ENCODE measurements around the gene ARL5C. TPM values are rescaled to one million over a fixed set of nuclear protein-coding genes. Genes with fewer than 3 reads are reported as not detected.

Gene ARL5C
- total RNA-seq, 4 donors from 2014 or later: not detected

GRCh38 chr17:39139161-39139511 is 26.8 kb downstream of the ARL5C start:
- no peak for DNase-seq
- Histone ChIP-seq H3K27me3 (no peaks in the 10 kb centered on the region), H3K4me1 (no peaks in the 10 kb centered on the region), H3K9me3 (no peaks in the 10 kb centered on the region), H3K36me3 (no peaks in the 10 kb centered on the region), H3K27ac (peak overlapping the region in 1 of 2 donors; percentile 30), H3K4me3 (no peak overlapping the region)
- intact Hi-C loops (cut with DNase I; ENCODE audit: low total_unique reads): no loop called here
- no peak for TF ChIP-seq POLR2A (IDR thresholded peaks at IDR 0.05)
- no peak for TF ChIP-seq CTCF (IDR thresholded peaks at IDR 0.05)

DNA sequence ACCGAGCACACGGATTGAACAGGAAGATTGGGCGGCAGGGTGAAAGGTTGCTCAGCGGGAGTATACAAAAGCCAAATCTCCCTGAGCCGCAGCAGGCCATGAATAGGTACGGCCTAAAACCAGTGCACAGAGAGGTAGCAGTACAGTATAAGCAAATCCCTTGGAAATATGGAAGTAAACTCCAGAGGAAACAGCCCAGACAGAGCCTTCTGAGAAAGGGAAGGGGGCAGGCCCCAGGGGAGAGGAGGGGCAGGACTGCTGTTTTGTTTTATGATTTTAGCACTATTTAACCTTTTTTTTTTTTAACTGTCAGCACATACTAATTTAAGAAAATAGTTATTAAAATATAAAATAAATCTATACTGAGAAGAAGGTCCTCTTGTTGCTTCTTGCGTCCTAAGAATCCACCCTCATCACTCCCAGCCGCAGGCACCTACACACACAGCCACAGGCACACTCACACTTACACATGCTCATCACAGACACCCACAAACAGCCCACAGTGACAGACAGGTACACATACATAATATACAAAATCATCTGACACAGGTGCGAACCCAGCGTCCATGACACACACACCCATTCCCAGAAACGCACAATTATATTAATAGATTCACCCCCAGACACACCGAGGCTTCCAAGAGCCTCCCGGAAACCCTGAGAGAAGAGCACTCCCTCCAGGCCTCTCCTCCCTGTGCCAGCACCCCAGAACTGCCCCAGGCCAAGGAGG is 27.4 kb downstream of the ARL5C start:
- Histone ChIP-seq H3K9me3 (no peaks in the 10 kb centered on the region), H3K27me3 (no peaks in the 10 kb centered on the region), H3K27ac (peak overlapping the region in 1 of 2 donors; percentile 30), H3K36me3 (no peaks in the 10 kb centered on the region), H3K4me3 (no peak overlapping the region), H3K4me1 (no peaks in the 10 kb centered on the region)
- intact Hi-C loops (cut with DNase I; ENCODE audit: low total_unique reads): no loop called here
- TF ChIP-seq CTCF (IDR thresholded peaks at IDR 0.05) (no peak), POLR2A (IDR thresholded peaks at IDR 0.05) (no peak)
- no peak for DNase-seq

DNA sequence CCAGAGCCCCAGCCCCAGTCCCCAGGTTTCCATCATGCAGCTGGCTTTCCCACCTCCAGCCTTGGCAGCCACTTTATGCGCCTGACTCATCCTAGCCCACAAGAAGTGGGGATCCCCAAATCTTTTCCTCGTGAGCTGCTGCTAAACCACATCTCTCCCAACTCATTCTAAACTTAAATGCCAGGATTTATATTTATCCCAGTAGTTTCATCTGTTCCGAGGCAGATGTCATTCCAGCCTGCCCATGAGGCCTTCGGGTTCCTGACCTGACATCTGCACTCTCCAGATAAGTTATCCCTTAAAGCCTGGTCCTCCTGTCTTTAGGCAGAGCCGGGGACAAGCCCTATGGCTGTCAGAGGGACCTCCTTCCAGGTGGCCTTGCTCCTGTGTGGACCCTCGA is 31.1 kb downstream of the ARL5C start:
- Histone ChIP-seq H3K9me3 (no peaks in the 10 kb centered on the region), H3K27ac (no peak overlapping the region), H3K27me3 (no peaks in the 10 kb centered on the region), H3K4me1 (no peaks in the 10 kb centered on the region), H3K4me3 (no peak overlapping the region), H3K36me3 (no peaks in the 10 kb centered on the region)
- TF ChIP-seq POLR2A (IDR thresholded peaks at IDR 0.05) (no peak), CTCF (IDR thresholded peaks at IDR 0.05) (no peak)
- intact Hi-C loops (cut with DNase I; ENCODE audit: low total_unique reads): no loop called here
- no peak for DNase-seq

GRCh38 chr17:39132192-39132610 is 33.8 kb downstream of the ARL5C start:
- Histone ChIP-seq H3K36me3 (no peaks in the 10 kb centered on the region), H3K4me3 (no peak overlapping the region), H3K4me1 (no peaks in the 10 kb centered on the region), H3K27ac (peak overlapping the region in 1 of 2 donors; percentile 36), H3K27me3 (no peaks in the 10 kb centered on the region), H3K9me3 (no peaks in the 10 kb centered on the region)
- intact Hi-C loops (cut with DNase I; ENCODE audit: low total_unique reads): no loop called here
- DNase-seq: peak; percentile 57 to 74
- no peak for TF ChIP-seq CTCF (IDR thresholded peaks at IDR 0.05)
- TF ChIP-seq POLR2A (IDR thresholded peaks at IDR 0.05): no peak

DNA sequence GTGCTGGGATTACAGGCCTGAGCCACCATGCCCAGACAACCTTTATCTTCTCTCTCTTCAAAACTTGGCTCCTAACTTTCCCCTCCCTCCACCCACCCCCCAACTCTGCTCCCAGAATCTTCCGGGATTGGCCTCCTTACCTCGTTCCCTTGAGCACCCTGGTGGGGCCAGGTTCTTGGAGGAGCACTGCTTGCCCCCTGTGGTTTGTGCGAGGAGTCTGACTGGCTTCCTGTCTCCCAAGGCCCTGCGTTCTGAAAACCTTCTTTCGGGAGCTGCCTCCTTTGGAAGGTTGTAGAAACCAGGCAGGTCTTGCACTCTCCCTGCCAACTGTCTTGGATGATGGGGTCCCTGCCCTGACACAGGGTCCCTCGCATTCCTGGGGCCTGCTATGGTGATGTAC is 34.3 kb downstream of the ARL5C start:
- no peak for DNase-seq
- TF ChIP-seq POLR2A (IDR thresholded peaks at IDR 0.05) (no peak), CTCF (IDR thresholded peaks at IDR 0.05) (no peak)
- Histone ChIP-seq H3K4me1 (no peaks in the 10 kb centered on the region), H3K9me3 (no peaks in the 10 kb centered on the region), H3K27ac (peak overlapping the region in 1 of 2 donors; percentile 52), H3K36me3 (no peaks in the 10 kb centered on the region), H3K27me3 (no peaks in the 10 kb centered on the region), H3K4me3 (no peak overlapping the region)
- intact Hi-C loops (cut with DNase I; ENCODE audit: low total_unique reads): no loop called here

All from uterus (tissue), 4 donors.